Measurements from ENCODE around the gene LYZ.

- TF ChIP-seq, protein P1, sequence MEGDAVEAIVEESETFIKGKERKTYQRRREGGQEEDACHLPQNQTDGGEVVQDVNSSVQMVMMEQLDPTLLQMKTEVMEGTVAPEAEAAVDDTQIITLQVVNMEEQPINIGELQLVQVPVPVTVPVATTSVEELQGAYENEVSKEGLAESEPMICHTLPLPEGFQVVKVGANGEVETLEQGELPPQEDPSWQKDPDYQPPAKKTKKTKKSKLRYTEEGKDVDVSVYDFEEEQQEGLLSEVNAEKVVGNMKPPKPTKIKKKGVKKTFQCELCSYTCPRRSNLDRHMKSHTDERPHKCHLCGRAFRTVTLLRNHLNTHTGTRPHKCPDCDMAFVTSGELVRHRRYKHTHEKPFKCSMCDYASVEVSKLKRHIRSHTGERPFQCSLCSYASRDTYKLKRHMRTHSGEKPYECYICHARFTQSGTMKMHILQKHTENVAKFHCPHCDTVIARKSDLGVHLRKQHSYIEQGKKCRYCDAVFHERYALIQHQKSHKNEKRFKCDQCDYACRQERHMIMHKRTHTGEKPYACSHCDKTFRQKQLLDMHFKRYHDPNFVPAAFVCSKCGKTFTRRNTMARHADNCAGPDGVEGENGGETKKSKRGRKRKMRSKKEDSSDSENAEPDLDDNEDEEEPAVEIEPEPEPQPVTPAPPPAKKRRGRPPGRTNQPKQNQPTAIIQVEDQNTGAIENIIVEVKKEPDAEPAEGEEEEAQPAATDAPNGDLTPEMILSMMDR (IDR thresholded peaks at IDR 0.05): no peak
- no peak for TF ChIP-seq POLR2A (IDR thresholded peaks at IDR 0.05)
These were observed 38.7 kb upstream of the LYZ start for GRCh38 chr12:69309461-69309860.

All from thyroid gland (tissue), 4 donors.